Ishikawa (cell line): ENCODE measurements around the gene AMER1.

Experiments
- CEBPB ChIP-seq: IDR thresholded peaks from 2 replicates; pipeline ENCODE4 v1.6.1; 2012
- CREB1 ChIP-seq: IDR thresholded peaks from 2 replicates; pipeline ENCODE4 v1.6.1; 2012; ENCODE audit warnings: low read depth
- EGR1 ChIP-seq: IDR thresholded peaks from 2 replicates; pipeline ENCODE4 v1.6.1; 2012
- EP300 ChIP-seq: IDR thresholded peaks from 2 replicates; pipeline ENCODE4 v1.6.1; 2012; ENCODE audit warnings: borderline replicate concordance
- FOXM1 ChIP-seq: IDR thresholded peaks from 2 replicates; pipeline ENCODE4 v1.6.1; 2012; ENCODE audit warnings: low read depth, borderline replicate concordance
- MAX ChIP-seq: IDR thresholded peaks from 2 replicates; pipeline ENCODE4 v1.6.1; 2012
- NFIC ChIP-seq: IDR thresholded peaks from 2 replicates; pipeline ENCODE4 v1.6.1; 2012
- RAD21 ChIP-seq: IDR thresholded peaks from 2 replicates; pipeline ENCODE4 v1.6.1; 2012; ENCODE audit warnings: low read depth
- REST ChIP-seq: IDR thresholded peaks from 2 replicates; pipeline ENCODE4 v1.6.1; 2012; ENCODE audit warnings: low read depth, mild to moderate bottlenecking
- TAF1 ChIP-seq: IDR thresholded peaks from 2 replicates; pipeline ENCODE4 v1.6.1; 2012; ENCODE audit warnings: low read depth, mild to moderate bottlenecking
- TCF12 ChIP-seq: IDR thresholded peaks from 2 replicates; pipeline ENCODE4 v1.6.1; 2012; ENCODE audit warnings: low read depth
- TEAD4 ChIP-seq: IDR thresholded peaks from 2 replicates; pipeline ENCODE4 v1.6.1; 2012
- USF1 ChIP-seq: IDR thresholded peaks from 2 replicates; pipeline ENCODE4 v1.6.1; 2012
- YY1 ChIP-seq: IDR thresholded peaks from 2 replicates; pipeline ENCODE4 v1.6.1; 2012; ENCODE audit warnings: low read depth
- ZBTB7A ChIP-seq: IDR thresholded peaks from 2 replicates; pipeline ENCODE4 v1.6.1; 2012; ENCODE audit warnings: low read depth

AMER1 gene

GRCh38 chrX:64150775-64151174, 54.7 kb downstream of the AMER1 start:
- TF ChIP-seq TCF12: no peak
- TF ChIP-seq NFIC: no peak
- no peak for TF ChIP-seq EGR1
- no peak for TF ChIP-seq ZBTB7A
- TF ChIP-seq CREB1: no peak
- TF ChIP-seq EP300: no peak
- no peak for TF ChIP-seq CEBPB
- no peak for TF ChIP-seq TAF1
- no peak for TF ChIP-seq TEAD4
- TF ChIP-seq RAD21: no peak
- TF ChIP-seq YY1: no peak
- TF ChIP-seq MAX: no peak
- no peak for TF ChIP-seq FOXM1
- TF ChIP-seq REST: no peak
- no peak for TF ChIP-seq USF1
